Measurements from ENCODE around the gene CDK9. TPM values are rescaled to one million over a fixed set of nuclear protein-coding genes. Genes with fewer than 3 reads are reported as not detected.

Gene CDK9
- total and polyA plus RNA-seq, 11 donors = 26.2 to 60.3 (median 40.2) TPM

DNA sequence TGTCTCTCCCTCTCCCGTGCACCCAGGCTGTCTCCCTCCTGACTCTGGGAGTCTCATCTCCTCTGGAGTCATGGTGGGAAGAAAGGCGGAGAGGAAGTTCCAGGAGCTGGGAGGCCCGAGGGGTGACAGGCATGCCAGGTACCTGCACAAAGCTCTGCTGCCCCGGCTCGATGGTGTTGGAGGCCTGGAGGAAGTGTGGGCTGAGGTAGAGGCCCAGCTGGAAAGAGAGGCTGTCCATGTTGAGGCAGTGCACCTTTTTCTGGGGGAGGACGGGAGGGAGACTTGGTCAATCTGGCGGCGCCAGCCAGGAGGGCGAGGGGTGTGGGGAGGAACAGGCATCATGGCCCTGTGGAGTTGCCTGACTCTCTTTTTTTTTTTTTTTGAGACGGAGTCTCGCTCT is 32.7 kb downstream of the CDK9 start:
- no peaks in the 10 kb centered on the region for H3K9me3 ChIP-seq
- H3K4me3 ChIP-seq = no peak overlapping the region
- H3K4me1 ChIP-seq = peaks cover 0 to 28% (median 5%) of the 10 kb centered on the region in 12 donors
- ATAC-seq (no peak), DNase-seq (no peak)
- peaks cover 0 to 100% (median 94%) of the 10 kb centered on the region in 9 donors for H3K36me3 ChIP-seq
- no peak for TF ChIP-seq POLR2A (IDR thresholded peaks at IDR 0.05)
- TF ChIP-seq, protein P1, sequence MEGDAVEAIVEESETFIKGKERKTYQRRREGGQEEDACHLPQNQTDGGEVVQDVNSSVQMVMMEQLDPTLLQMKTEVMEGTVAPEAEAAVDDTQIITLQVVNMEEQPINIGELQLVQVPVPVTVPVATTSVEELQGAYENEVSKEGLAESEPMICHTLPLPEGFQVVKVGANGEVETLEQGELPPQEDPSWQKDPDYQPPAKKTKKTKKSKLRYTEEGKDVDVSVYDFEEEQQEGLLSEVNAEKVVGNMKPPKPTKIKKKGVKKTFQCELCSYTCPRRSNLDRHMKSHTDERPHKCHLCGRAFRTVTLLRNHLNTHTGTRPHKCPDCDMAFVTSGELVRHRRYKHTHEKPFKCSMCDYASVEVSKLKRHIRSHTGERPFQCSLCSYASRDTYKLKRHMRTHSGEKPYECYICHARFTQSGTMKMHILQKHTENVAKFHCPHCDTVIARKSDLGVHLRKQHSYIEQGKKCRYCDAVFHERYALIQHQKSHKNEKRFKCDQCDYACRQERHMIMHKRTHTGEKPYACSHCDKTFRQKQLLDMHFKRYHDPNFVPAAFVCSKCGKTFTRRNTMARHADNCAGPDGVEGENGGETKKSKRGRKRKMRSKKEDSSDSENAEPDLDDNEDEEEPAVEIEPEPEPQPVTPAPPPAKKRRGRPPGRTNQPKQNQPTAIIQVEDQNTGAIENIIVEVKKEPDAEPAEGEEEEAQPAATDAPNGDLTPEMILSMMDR (IDR thresholded peaks at IDR 0.05) = no peak
- intact Hi-C loops (cut with DNase I) = no loop called here
- peak overlapping the region in 2 of 12 donors; percentile 4 to 37 for H3K27ac ChIP-seq
- 86 to 93% (median 88%) methylated on average over 10 to 11 of the region's 11 CpGs for WGBS, 4 donors
- no peaks in the 10 kb centered on the region for H3K27me3 ChIP-seq

DNA sequence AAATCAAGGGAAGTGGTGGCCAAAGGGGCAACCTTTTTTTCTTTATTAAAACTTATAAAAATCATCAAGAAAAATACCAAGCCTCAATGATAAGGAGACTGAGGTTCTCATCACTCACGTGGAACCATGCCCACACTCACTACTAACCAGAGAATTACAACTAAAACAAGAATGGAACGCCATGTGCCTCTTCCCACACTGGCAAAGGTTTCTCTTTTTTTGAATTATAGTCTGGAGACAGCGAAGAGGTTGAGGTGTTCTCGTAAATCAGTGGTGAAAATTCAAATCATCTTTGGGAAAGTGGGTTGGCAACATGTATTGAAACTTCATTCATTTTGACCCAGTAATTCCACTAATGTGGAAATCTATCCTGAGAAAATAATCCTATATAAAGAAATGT is 36.3 kb downstream of the CDK9 start:
- no peak for ATAC-seq
- intact Hi-C loops (cut with DNase I) = no loop called here
- Histone ChIP-seq H3K27me3 (no peaks in the 10 kb centered on the region), H3K4me1 (peaks cover 0 to 36% (median 18%) of the 10 kb centered on the region in 12 donors), H3K27ac (no peak overlapping the region), H3K9me3 (no peaks in the 10 kb centered on the region), H3K36me3 (peaks cover 0 to 98% (median 92%) of the 10 kb centered on the region in 9 donors), H3K4me3 (no peak overlapping the region)
- TF ChIP-seq, protein P1 (IDR thresholded peaks at IDR 0.05) = no peak
- no peak for TF ChIP-seq POLR2A (IDR thresholded peaks at IDR 0.05)
- DNase-seq = no peak
- 77 to 79% (median 78%) methylated on average over 4 of the region's 4 CpGs for WGBS, 4 donors

DNA sequence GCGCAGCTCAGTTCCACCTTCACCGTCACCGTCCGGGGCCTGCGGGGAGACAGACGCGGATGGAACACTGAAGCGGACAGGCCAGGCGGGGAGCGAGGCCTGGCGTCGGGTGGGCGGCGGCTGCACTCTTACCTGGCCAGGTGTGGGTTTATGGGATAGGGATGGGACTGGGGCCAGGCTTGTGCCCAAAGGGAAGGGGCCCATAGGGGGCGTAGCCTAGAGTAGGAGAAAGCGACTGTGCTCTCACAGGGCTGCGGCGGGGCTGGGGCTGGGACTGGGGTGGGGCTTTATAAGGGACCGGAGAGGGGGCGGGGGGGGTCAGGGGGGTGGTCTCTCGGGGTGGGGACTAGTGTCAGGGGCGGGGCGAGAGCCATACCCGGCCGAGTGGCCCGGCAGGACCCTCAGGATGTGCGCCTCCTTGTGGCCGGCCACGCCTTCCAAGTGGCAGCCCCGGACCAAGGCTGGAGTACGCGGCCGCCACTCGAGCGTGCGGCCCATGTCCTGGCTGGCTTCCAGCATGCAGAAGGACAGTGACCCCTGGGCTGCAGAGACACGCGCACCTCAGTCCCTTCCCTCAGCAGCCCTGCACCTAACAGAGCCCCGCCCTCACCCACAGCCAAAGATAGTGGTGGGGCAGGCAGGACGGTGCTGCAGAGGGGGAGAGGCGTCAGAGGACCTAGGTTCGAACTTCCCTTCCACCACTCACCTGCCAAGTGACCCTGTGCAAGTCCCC is 39.7 kb downstream of the CDK9 start:
- intact Hi-C loops (cut with DNase I) = loop anchor here in 5 of 10 donors (5.0 kb wide), 2 partner anchors 37 to 42 kb away; no protein-coding TSS in a partner anchor
- DNase-seq (peak in 4 of 5 donors; percentile 56 to 77 (median 68)), ATAC-seq (peak; percentile 8 to 33 (median 18))
- WGBS, 4 donors = 45 to 55% (median 48%) methylated on average over 36 to 42 of the region's 42 CpGs
- Histone ChIP-seq H3K27me3 (no peaks in the 10 kb centered on the region), H3K36me3 (peaks cover 0 to 93% (median 68%) of the 10 kb centered on the region in 9 donors), H3K4me3 (no peak overlapping the region), H3K27ac (peak overlapping the region in 9 of 12 donors; percentile 6 to 95 (median 77)), H3K4me1 (peaks cover 12 to 57% (median 44%) of the 10 kb centered on the region in 12 donors), H3K9me3 (no peaks in the 10 kb centered on the region)
- TF ChIP-seq POLR2A (IDR thresholded peaks at IDR 0.05) = no peak
- TF ChIP-seq, protein P1 (IDR thresholded peaks at IDR 0.05) = peak; percentile 9 to 53 (median 42)

DNA sequence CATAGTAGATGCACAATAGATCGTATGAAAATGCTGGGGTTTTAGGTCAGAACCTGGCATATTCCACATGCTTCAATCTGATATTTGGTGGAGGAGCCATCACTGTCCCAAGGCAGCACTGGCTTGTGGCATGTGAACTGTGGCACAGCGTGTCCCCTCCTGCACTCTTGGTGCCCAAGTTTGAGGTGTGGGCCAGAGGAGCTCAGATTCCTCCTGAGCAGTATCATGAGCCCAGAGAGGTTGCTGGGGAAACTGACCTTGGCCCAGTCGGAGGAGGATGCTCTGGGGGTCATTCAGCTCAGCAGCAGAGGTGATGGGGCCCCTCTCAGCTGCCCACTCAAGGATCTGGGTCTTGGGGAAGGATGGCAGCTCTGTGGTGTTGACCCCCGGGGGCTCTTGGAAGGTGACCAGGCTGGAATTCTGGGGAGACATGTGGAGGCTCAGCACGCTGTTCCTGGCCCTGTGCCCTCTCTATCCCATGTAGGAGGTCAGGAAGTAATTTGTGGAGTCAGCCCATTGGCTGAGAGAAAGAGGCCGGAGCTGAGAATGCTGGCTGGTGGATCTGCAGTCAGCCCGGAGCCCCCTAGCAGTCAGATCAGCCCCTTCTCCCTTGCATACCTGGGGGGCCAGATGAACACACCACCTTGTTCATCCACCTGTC is 40.5 kb downstream of the CDK9 start:
- H3K4me1 ChIP-seq = peaks cover 12 to 63% (median 47%) of the 10 kb centered on the region in 12 donors
- DNase-seq (no peak), ATAC-seq (no peak)
- 51 to 61% (median 59%) methylated on average over 5 to 7 of the region's 7 CpGs for WGBS, 4 donors
- no peak overlapping the region for H3K4me3 ChIP-seq
- no peaks in the 10 kb centered on the region for H3K27me3 ChIP-seq
- H3K27ac ChIP-seq = peak overlapping the region in 9 of 12 donors; percentile 48 to 96 (median 81)
- intact Hi-C loops (cut with DNase I) = loop anchor here in 5 of 10 donors (5.0 kb wide), 2 partner anchors 36 to 41 kb away; no protein-coding TSS in a partner anchor
- peaks cover 0 to 90% (median 59%) of the 10 kb centered on the region in 9 donors for H3K36me3 ChIP-seq
- H3K9me3 ChIP-seq = no peaks in the 10 kb centered on the region
- no peak for TF ChIP-seq POLR2A (IDR thresholded peaks at IDR 0.05)
- TF ChIP-seq, protein P1 (IDR thresholded peaks at IDR 0.05) = no peak

Measured in heart left ventricle (tissue), 16 donors.